ENCODE results near the gene TIMM50.

DNA sequence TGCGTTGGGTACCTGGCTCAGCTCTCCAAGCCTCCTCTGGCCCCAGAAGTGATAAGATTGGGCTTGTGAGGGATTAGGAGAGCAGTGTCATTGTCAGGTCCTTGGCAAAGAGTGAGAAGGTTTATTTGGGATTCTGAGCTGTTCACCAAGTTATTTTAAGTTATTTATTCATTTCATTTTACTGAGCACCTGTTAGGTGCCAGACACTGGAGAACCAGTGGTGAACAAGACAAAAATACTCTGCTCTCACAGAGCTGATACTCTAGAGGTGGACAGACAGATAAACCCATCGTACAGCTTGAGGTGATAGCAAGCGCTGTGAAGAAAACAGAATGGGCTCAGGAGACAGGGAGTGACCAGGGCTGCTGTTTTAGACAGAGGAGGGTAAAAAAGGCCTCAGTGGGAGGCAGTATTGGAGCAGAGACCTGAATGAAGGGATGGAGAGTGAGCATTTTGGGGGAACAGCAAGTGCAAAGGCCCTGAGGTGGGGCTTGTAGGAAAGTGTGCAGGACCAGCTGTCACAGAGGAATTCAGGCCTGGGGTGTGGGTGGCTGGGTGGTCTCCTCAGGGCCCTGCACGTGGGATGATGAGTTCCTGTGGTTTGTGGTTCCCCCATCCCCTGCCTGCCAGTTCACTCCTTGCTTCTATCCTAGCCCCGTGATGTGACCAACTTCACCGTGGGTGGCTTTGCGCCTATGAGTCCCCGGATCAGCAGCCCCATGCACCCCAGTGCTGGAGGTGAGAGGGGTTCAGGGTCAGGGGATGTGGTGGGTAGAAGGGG is 8.7 kb upstream of the TIMM50 start:
- TF ChIP-seq, protein P1, sequence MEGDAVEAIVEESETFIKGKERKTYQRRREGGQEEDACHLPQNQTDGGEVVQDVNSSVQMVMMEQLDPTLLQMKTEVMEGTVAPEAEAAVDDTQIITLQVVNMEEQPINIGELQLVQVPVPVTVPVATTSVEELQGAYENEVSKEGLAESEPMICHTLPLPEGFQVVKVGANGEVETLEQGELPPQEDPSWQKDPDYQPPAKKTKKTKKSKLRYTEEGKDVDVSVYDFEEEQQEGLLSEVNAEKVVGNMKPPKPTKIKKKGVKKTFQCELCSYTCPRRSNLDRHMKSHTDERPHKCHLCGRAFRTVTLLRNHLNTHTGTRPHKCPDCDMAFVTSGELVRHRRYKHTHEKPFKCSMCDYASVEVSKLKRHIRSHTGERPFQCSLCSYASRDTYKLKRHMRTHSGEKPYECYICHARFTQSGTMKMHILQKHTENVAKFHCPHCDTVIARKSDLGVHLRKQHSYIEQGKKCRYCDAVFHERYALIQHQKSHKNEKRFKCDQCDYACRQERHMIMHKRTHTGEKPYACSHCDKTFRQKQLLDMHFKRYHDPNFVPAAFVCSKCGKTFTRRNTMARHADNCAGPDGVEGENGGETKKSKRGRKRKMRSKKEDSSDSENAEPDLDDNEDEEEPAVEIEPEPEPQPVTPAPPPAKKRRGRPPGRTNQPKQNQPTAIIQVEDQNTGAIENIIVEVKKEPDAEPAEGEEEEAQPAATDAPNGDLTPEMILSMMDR (IDR thresholded peaks at IDR 0.05) = no peak
- no peak for TF ChIP-seq EZH2 (IDR thresholded peaks at IDR 0.05)

Measured in neural progenitor cell (in vitro differentiated cells).